NB4 (cell line): ENCODE data around the gene RWDD1.

ENCODE experiments used
- DNase-seq: peaks from one replicate; pipeline ENCODE4 v3.0.0; 2010; ENCODE audit warnings: low read depth
- H3K4me3 ChIP-seq: one replicate; pipeline ENCODE4 v1.5.1; 2011; ENCODE audit warnings: mild to moderate bottlenecking, low read depth, low read length, moderate library complexity
- MYC ChIP-seq: IDR thresholded peaks from 2 replicates; pipeline ENCODE4 v1.6.1; 2011; ENCODE audit warnings: low read depth, low read length
- POLR2A ChIP-seq: IDR thresholded peaks from 2 replicates; pipeline ENCODE4 v1.6.1; 2011; ENCODE audit warnings: mild to moderate bottlenecking; ENCODE audit not compliant: insufficient read length; ENCODE audit errors: extremely low read depth
- TF ChIP-seq, protein P1 (sequence below): IDR thresholded peaks from 2 replicates; pipeline ENCODE4 v1.6.1; 2011; ENCODE audit warnings: low read depth, low read length
- TF ChIP-seq, protein P2 (sequence below): IDR thresholded peaks from one replicate; pipeline ENCODE4 v1.5.1; 2012; ENCODE audit warnings: low read depth, low read length

RWDD1 gene

DNA sequence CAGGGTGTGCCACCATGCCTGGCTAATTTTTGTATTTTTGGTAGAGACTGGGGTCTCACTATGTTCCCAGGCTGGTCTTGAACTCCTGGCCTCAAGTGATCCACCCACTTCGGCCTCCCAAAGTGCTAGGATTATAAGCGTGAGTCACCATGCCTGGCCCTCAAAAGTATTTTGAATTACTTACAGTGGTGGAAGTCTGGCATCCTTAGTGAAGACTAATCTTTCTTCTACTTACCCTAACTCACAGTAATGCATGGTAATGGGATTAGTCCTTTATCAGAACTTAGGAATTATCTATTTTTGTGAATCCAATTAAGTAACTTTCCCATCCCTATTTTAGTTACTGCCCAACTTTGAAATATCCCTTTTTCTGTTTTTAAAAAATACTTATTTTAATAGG lies 3.9 kb downstream of the RWDD1 start:
- TF ChIP-seq POLR2A (no peak), MYC (no peak)
- TF ChIP-seq, protein P1, sequence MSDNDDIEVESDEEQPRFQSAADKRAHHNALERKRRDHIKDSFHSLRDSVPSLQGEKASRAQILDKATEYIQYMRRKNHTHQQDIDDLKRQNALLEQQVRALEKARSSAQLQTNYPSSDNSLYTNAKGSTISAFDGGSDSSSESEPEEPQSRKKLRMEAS = no peak
- TF ChIP-seq, protein P2, sequence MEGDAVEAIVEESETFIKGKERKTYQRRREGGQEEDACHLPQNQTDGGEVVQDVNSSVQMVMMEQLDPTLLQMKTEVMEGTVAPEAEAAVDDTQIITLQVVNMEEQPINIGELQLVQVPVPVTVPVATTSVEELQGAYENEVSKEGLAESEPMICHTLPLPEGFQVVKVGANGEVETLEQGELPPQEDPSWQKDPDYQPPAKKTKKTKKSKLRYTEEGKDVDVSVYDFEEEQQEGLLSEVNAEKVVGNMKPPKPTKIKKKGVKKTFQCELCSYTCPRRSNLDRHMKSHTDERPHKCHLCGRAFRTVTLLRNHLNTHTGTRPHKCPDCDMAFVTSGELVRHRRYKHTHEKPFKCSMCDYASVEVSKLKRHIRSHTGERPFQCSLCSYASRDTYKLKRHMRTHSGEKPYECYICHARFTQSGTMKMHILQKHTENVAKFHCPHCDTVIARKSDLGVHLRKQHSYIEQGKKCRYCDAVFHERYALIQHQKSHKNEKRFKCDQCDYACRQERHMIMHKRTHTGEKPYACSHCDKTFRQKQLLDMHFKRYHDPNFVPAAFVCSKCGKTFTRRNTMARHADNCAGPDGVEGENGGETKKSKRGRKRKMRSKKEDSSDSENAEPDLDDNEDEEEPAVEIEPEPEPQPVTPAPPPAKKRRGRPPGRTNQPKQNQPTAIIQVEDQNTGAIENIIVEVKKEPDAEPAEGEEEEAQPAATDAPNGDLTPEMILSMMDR = no peak
- H3K4me3 ChIP-seq = no peak overlapping the region
- DNase-seq = no peak

DNA sequence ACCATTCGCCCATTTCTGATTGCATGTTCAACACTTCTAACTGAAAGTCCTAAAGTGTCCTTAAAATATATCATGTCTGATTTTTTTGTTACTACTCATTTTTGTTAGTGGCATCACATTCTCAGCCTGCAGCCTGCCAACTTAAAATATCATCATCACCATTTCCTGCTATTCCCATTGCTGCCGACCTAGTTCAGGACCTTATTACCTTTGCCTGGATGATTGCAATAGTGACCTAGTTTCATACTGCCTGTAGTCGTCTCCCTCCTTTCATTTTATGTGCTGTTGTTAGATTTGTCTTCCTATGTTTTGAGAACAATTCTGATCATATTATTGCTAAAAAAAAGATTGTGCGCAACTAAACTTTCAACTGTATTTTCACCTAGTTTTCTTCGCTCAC lies 6.2 kb downstream of the RWDD1 start:
- TF ChIP-seq POLR2A = no peak
- no peak for TF ChIP-seq MYC
- TF ChIP-seq, protein P2 = no peak
- TF ChIP-seq, protein P1 = no peak
- DNase-seq = no peak
- H3K4me3 ChIP-seq = no peak overlapping the region

DNA sequence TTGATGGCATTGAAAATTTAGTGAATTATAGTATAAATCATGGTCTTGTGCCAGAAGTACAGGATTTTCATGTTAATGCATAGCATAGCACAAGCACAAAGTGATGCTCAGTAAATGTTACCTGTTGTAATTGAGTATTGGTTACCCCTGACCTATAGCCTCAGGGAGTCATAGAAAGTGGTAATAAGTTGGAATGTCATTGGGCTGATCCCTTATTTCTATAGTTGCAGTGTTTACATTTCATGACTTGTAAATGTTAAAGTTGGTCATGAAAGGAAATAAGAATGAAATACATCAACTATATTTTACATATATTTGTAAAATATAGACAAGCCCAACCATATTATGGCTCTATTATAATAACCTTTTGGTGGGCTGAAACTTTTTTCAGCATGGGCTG lies 7.0 kb downstream of the RWDD1 start:
- no peak for DNase-seq
- TF ChIP-seq, protein P2 = no peak
- TF ChIP-seq MYC (no peak), POLR2A (no peak)
- TF ChIP-seq, protein P1 = no peak
- no peak overlapping the region for H3K4me3 ChIP-seq

DNA sequence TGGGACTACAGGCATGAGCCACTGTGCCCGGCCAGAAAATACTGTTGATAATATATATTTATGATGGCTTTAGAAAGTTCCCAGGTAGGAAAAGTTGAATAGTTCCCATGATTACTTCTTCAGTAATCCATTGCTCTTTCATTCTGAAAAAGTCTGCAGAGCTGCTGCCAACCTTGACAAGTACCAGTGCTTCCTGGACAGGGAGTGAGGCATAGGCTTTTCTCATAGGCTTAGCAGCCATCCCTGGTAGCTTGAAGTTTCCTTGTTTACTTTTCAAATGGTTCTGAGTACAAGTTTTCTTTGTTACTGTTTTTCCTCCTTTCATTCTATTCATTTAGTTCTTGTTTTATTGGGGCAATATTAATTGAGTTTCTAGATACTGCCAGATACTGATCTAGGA lies 7.8 kb downstream of the RWDD1 start:
- H3K4me3 ChIP-seq = no peak overlapping the region
- no peak for TF ChIP-seq MYC
- TF ChIP-seq, protein P2 = no peak
- no peak for TF ChIP-seq POLR2A
- TF ChIP-seq, protein P1 = no peak
- no peak for DNase-seq

- DNase-seq = no peak
- TF ChIP-seq POLR2A (no peak), MYC (no peak)
- TF ChIP-seq, protein P2 = no peak
- TF ChIP-seq, protein P1 = no peak
- no peak overlapping the region for H3K4me3 ChIP-seq
Observed at GRCh38 chr6:116580198-116580597, 8.9 kb downstream of the RWDD1 start.

- TF ChIP-seq POLR2A (no peak), MYC (no peak)
- TF ChIP-seq, protein P2 = no peak
- TF ChIP-seq, protein P1 = no peak
- DNase-seq = no peak
- H3K4me3 ChIP-seq = no peak overlapping the region
Observed at GRCh38 chr6:116586276-116586675, 15.0 kb downstream of the RWDD1 start.
